ENCODE data around the gene SNX19.

GRCh38 chr11:130897262-130898182 is 18.8 kb downstream of the SNX19 start:
- TF ChIP-seq CTCF (IDR thresholded peaks at IDR 0.05; ENCODE audit: insufficient read depth, low read depth, low read length) (no peak), EZH2 (IDR thresholded peaks at IDR 0.05; ENCODE audit: insufficient read depth, low read length) (peak; percentile 53)

Measured in astrocyte (in vitro differentiated cells and primary cell).